Left lung (tissue), 10 donors: ENCODE data around the gene UVRAG. TPM values are rescaled to one million over a fixed set of nuclear protein-coding genes. Genes with fewer than 3 reads are reported as not detected.

ENCODE experiments used
- ATAC-seq: fragments of 200-7000 bp; cut with Tn5 transposase; one replicate; pipeline ENCODE4 v1.9.1; 2020; ENCODE audit warnings: moderate library complexity
- DNase-seq, 4 donors: peaks; one replicate each; pipeline ENCODE4 v3.0.0-alpha.2; 2013 to 2020
- H3K27ac ChIP-seq, 2 donors: fragments of 200-600 bp; sonication (generic) in 1 of 2; one replicate each; pipeline versions ENCODE4 v1.5.0 to v1.8.0; 2020 to 2021
- H3K27me3 ChIP-seq, 2 donors: fragments of 200-600 bp; sonication (generic) in 1 of 2; one replicate each; pipeline versions ENCODE4 v1.5.0 to v1.8.0; 2020 to 2021
- H3K36me3 ChIP-seq, 2 donors: fragments of 200-600 bp; sonication (generic) in 1 of 2; one replicate each; pipeline versions ENCODE4 v1.5.0 to v1.8.0; 2020 to 2021
- H3K4me1 ChIP-seq, 2 donors: fragments of 200-600 bp; one replicate each; pipeline ENCODE4 v1.8.0; 2021
- H3K4me3 ChIP-seq, 2 donors: fragments of 200-600 bp; sonication (generic) in 1 of 2; one replicate each; pipeline versions ENCODE4 v1.5.0 to v1.8.0; 2020 to 2021; ENCODE audit warnings: mild to moderate bottlenecking in 1 of 2
- H3K9me3 ChIP-seq, 2 donors: fragments of 200-600 bp; sonication (generic) in 1 of 2; one replicate each; pipeline versions ENCODE4 v1.5.0 to v1.8.0; 2020 to 2021
- CTCF ChIP-seq, 2 donors: fragments of 200-600 bp; sonication (generic) in 1 of 2; IDR thresholded peaks; one replicate each; pipeline versions ENCODE4 v1.5.0 to v1.8.0; 2021; ENCODE audit warnings: antibody characterized with exemption in 2 of 2
- intact Hi-C, 2 donors: fragments of 100-400 bp; cut with DNase I; formaldehyde crosslinking; loops; one replicate each; pipeline versions ENCODE4 v1.11.2 to v1.14.2; 2022
- polyA plus RNA-seq, 6 donors: library from polyadenylated mRNA; unstranded; fragments of 120-200 nt; gene quantifications; one replicate each; pipeline ENCODE4 v1.2.1, GENCODE V29; 2013; ENCODE audit not compliant: insufficient read length in 6 of 6
- total RNA-seq, 2 donors: library from RNA; stranded (reverse); fragmentation: NEBNext Ultra II Directional; extraction: Animal tissue kit (Norgen Biotek cat#: 25700); gene quantifications; one replicate each; pipeline ENCODE4 v1.2.1, GENCODE V29; 2021
- donor health status: DM: no; HTN: yes; CAD: no.
- donor health status: DM: no; HTN: no; CAD: no.

UVRAG gene
- total and polyA plus RNA-seq, 8 donors = 19.3 to 36.0 (median 22.3) TPM

- no peak for TF ChIP-seq CTCF (IDR thresholded peaks at IDR 0.05)
- Histone ChIP-seq H3K27me3 (no peaks in the 10 kb centered on the region), H3K36me3 (peaks cover 0 to 42% of the 10 kb centered on the region in 2 donors), H3K4me1 (no peaks in the 10 kb centered on the region), H3K27ac (no peak overlapping the region), H3K4me3 (no peak overlapping the region), H3K9me3 (no peaks in the 10 kb centered on the region)
- DNase-seq (no peak), ATAC-seq (no peak)
- intact Hi-C loops = no loop called here
Measured at GRCh38 chr11:76008474-76008873, 193.5 kb downstream of the UVRAG start.

GRCh38 chr11:76010051-76010450, 195.0 kb downstream of the UVRAG start:
- intact Hi-C loops = no loop called here
- no peak overlapping the region for H3K4me3 ChIP-seq
- H3K27me3 ChIP-seq = no peaks in the 10 kb centered on the region
- ATAC-seq = no peak
- no peak for TF ChIP-seq CTCF (IDR thresholded peaks at IDR 0.05)
- H3K4me1 ChIP-seq = no peaks in the 10 kb centered on the region
- H3K27ac ChIP-seq = no peak overlapping the region
- no peak for DNase-seq
- H3K36me3 ChIP-seq = peaks cover 0 to 27% of the 10 kb centered on the region in 2 donors
- no peaks in the 10 kb centered on the region for H3K9me3 ChIP-seq

GRCh38 chr11:76013526-76013925, 198.5 kb downstream of the UVRAG start:
- Histone ChIP-seq H3K27me3 (no peaks in the 10 kb centered on the region), H3K36me3 (peaks cover 0 to 27% of the 10 kb centered on the region in 2 donors), H3K4me3 (no peak overlapping the region), H3K4me1 (no peaks in the 10 kb centered on the region), H3K9me3 (peaks cover 0 to 10% of the 10 kb centered on the region in 2 donors), H3K27ac (no peak overlapping the region)
- intact Hi-C loops = no loop called here
- ATAC-seq (no peak), DNase-seq (no peak)
- TF ChIP-seq CTCF (IDR thresholded peaks at IDR 0.05) = no peak

GRCh38 chr11:76023236-76024068, 208.4 kb downstream of the UVRAG start:
- no peaks in the 10 kb centered on the region for H3K9me3 ChIP-seq
- ATAC-seq (peak; percentile 35), DNase-seq (no peak)
- peaks cover 0 to 19% of the 10 kb centered on the region in 2 donors for H3K36me3 ChIP-seq
- H3K4me1 ChIP-seq = peaks cover 0 to 10% of the 10 kb centered on the region in 2 donors
- intact Hi-C loops = no loop called here
- no peak for TF ChIP-seq CTCF (IDR thresholded peaks at IDR 0.05)
- H3K27ac ChIP-seq = no peak overlapping the region
- no peaks in the 10 kb centered on the region for H3K27me3 ChIP-seq
- H3K4me3 ChIP-seq = no peak overlapping the region

- no peaks in the 10 kb centered on the region for H3K9me3 ChIP-seq
- H3K36me3 ChIP-seq = peaks cover 0 to 7% of the 10 kb centered on the region in 2 donors
- no peak for DNase-seq
- peak; percentile 47 for ATAC-seq
- H3K4me1 ChIP-seq = peaks cover 0 to 10% of the 10 kb centered on the region in 2 donors
- TF ChIP-seq CTCF (IDR thresholded peaks at IDR 0.05) = no peak
- H3K4me3 ChIP-seq = no peak overlapping the region
- intact Hi-C loops = no loop called here
- H3K27ac ChIP-seq = no peak overlapping the region
- H3K27me3 ChIP-seq = no peaks in the 10 kb centered on the region
Measured at GRCh38 chr11:76025068-76025467, 210.1 kb downstream of the UVRAG start.
